Thoracic aorta (tissue), 2 donors: ENCODE results near the gene KRTAP10-5. TPM values are rescaled to one million over a fixed set of nuclear protein-coding genes. Genes with fewer than 3 reads are reported as not detected.

Experiments used
- ATAC-seq: fragments of 150-250 bp; one replicate; pipeline ENCODE4 v1.8.0; 2017; ENCODE audit warnings: low read depth; ENCODE audit not compliant: insufficient number of reproducible peaks, low FRiP score
- DNase-seq: peaks from one replicate; pipeline ENCODE4 v3.0.0-alpha.2; 2020; ENCODE audit warnings: low spot score
- H3K27ac ChIP-seq, 2 donors: fragments of 200-600 bp; sonication (generic); 1 replicate in 1 of 2; 2 replicates in 1 of 2; pipeline ENCODE4 v1.5.1; 2016; ENCODE audit warnings: mild to moderate bottlenecking in 2 of 2, moderate library complexity in 2 of 2
- H3K27me3 ChIP-seq: fragments of 200-600 bp; sonication (generic); replicated peaks from 2 replicates; pipeline ENCODE4 v1.6.0; 2016; ENCODE audit warnings: mild to moderate bottlenecking; ENCODE audit not compliant: insufficient read depth
- H3K36me3 ChIP-seq: fragments of 200-600 bp; sonication (generic); one replicate; pipeline ENCODE4 v1.5.1; 2016
- H3K4me1 ChIP-seq, 2 donors: fragments of 200-600 bp; sonication (generic); 1 replicate in 1 of 2; 2 replicates in 1 of 2; pipeline versions ENCODE4 v1.5.1 to v1.6.0; 2016; ENCODE audit warnings: low read depth in 2 of 2, mild to moderate bottlenecking in 1 of 2; ENCODE audit not compliant: control insufficient read depth in 1 of 2
- H3K4me3 ChIP-seq: fragments of 200-600 bp; sonication (generic); 2 replicates; pipeline ENCODE4 v1.5.1; 2016; ENCODE audit warnings: mild to moderate bottlenecking
- H3K9me3 ChIP-seq: fragments of 200-600 bp; sonication (generic); 2 replicates; pipeline ENCODE4 v1.5.1; 2016
- CTCF ChIP-seq: fragments of 200-600 bp; sonication (generic); IDR thresholded peaks from one replicate; pipeline ENCODE4 v1.5.1; 2019; ENCODE audit warnings: antibody characterized with exemption
- total RNA-seq, 2 donors: library from RNA; depleted of rRNA; stranded (reverse); fragments of >200 nt; gene quantifications; one replicate each; pipeline versions ENCODE4 v1.1.0 to v1.2.3, GENCODE V29; 2016

Gene KRTAP10-5
- total RNA-seq, 2 donors from 2014 or later = not detected

- Histone ChIP-seq H3K4me3 (no peak overlapping the region), H3K27me3 (no peaks in the 10 kb centered on the region)
- no peak for ATAC-seq
These were observed 3.4 kb upstream of the KRTAP10-5 start for GRCh38 chr21:44583800-44584147.

GRCh38 chr21:44583089-44583799 is 2.8 kb upstream of the KRTAP10-5 start:
- no peak for TF ChIP-seq CTCF
- H3K4me3 ChIP-seq = no peak overlapping the region
- peaks cover 7% of the 10 kb centered on the region for H3K9me3 ChIP-seq
- H3K27ac ChIP-seq = no peak overlapping the region
- H3K27me3 ChIP-seq = no peaks in the 10 kb centered on the region
- H3K4me1 ChIP-seq = no peaks in the 10 kb centered on the region
- no peak for ATAC-seq
- no peaks in the 10 kb centered on the region for H3K36me3 ChIP-seq
- DNase-seq = no peak

More at GRCh38 chr21:44583800-44584147, 3.4 kb upstream of the KRTAP10-5 start:
- H3K36me3 ChIP-seq = no peaks in the 10 kb centered on the region
- TF ChIP-seq CTCF = no peak
- peaks cover 7% of the 10 kb centered on the region for H3K9me3 ChIP-seq
- no peak overlapping the region for H3K27ac ChIP-seq
- no peaks in the 10 kb centered on the region for H3K4me1 ChIP-seq
- DNase-seq = no peak

GRCh38 chr21:44582055-44582454 is 1.7 kb upstream of the KRTAP10-5 start:
- no peak overlapping the region for H3K4me3 ChIP-seq
- no peaks in the 10 kb centered on the region for H3K4me1 ChIP-seq
- no peak for TF ChIP-seq CTCF
- DNase-seq = no peak
- H3K36me3 ChIP-seq = no peaks in the 10 kb centered on the region
- H3K27me3 ChIP-seq = no peaks in the 10 kb centered on the region
- peaks cover 7% of the 10 kb centered on the region for H3K9me3 ChIP-seq
- no peak for ATAC-seq
- no peak overlapping the region for H3K27ac ChIP-seq

- peaks cover 13% of the 10 kb centered on the region for H3K9me3 ChIP-seq
- H3K27me3 ChIP-seq = no peaks in the 10 kb centered on the region
- TF ChIP-seq CTCF = no peak
- no peak overlapping the region for H3K27ac ChIP-seq
- ATAC-seq = no peak
- no peaks in the 10 kb centered on the region for H3K4me1 ChIP-seq
- no peak for DNase-seq
- H3K4me3 ChIP-seq = no peak overlapping the region
- H3K36me3 ChIP-seq = no peaks in the 10 kb centered on the region
These were observed 754 bp upstream of the KRTAP10-5 start for GRCh38 chr21:44581158-44581557.

GRCh38 chr21:44579833-44580144 is 615 bp downstream of the KRTAP10-5 start:
- no peaks in the 10 kb centered on the region for H3K27me3 ChIP-seq
- H3K4me1 ChIP-seq = no peaks in the 10 kb centered on the region
- no peak overlapping the region for H3K27ac ChIP-seq
- DNase-seq (no peak), ATAC-seq (no peak)
- no peaks in the 10 kb centered on the region for H3K36me3 ChIP-seq
- TF ChIP-seq CTCF = no peak
- peaks cover 13% of the 10 kb centered on the region for H3K9me3 ChIP-seq
- no peak overlapping the region for H3K4me3 ChIP-seq
